Uterus (tissue), 4 donors: ENCODE measurements around the gene NLGN1. TPM values are rescaled to one million over a fixed set of nuclear protein-coding genes. Genes with fewer than 3 reads are reported as not detected.

Experiments used
- DNase-seq, 2 donors: peaks; one replicate each; pipeline ENCODE4 v3.0.0-alpha.2; 2019 to 2020
- H3K27ac ChIP-seq, 2 donors: fragments of 200-600 bp; sonication (generic); 1 replicate in 1 of 2; 2 replicates in 1 of 2; pipeline ENCODE4 v1.5.1; 2016 to 2018
- H3K27me3 ChIP-seq, 2 donors: fragments of 200-600 bp; sonication (generic); one replicate each; pipeline ENCODE4 v1.5.1; 2018 to 2019; ENCODE audit warnings: control low read depth in 1 of 2
- H3K36me3 ChIP-seq, 2 donors: fragments of 200-600 bp; sonication (generic); one replicate each; pipeline ENCODE4 v1.5.1; 2019; ENCODE audit warnings: control low read depth in 1 of 2
- H3K4me1 ChIP-seq, 2 donors: fragments of 200-600 bp; sonication (generic); one replicate each; pipeline ENCODE4 v1.5.1; 2018 to 2019; ENCODE audit warnings: control low read depth in 1 of 2
- H3K4me3 ChIP-seq, 2 donors: fragments of 200-600 bp; sonication (generic); 1 replicate in 1 of 2; 2 replicates in 1 of 2; pipeline ENCODE4 v1.5.1; 2018 to 2019; ENCODE audit warnings: mild to moderate bottlenecking in 1 of 2
- H3K9me3 ChIP-seq, 2 donors: fragments of 200-600 bp; sonication (generic); one replicate each; pipeline ENCODE4 v1.5.1; 2019; ENCODE audit warnings: control low read depth in 1 of 2
- CTCF ChIP-seq, 4 experiments: fragments of 200-600 bp in 2 of 4; fragments of 450-650 bp in 2 of 4; sonication (generic) in 2 of 4; IDR thresholded peaks; one replicate each; pipeline ENCODE4 v1.5.1; 2016 to 2019; ENCODE audit warnings: antibody characterized with exemption in 4 of 4, mild to moderate bottlenecking in 2 of 4, moderate library complexity in 1 of 4
- POLR2A ChIP-seq, 2 donors: fragments of 450-650 bp; IDR thresholded peaks; one replicate each; pipeline ENCODE4 v1.6.1; 2016; ENCODE audit warnings: antibody characterized with exemption in 2 of 2, mild to moderate bottlenecking in 1 of 2, moderate library complexity in 1 of 2
- intact Hi-C: fragments of 100-400 bp; cut with DNase I; formaldehyde crosslinking; loops from one replicate; pipeline ENCODE4 v1.15.1; 2023; ENCODE audit warnings: low total_unique reads
- total RNA-seq, 4 donors: library from RNA; depleted of rRNA in 3 of 4; stranded (reverse); fragments of >200 nt in 3 of 4; gene quantifications; one replicate each; pipeline versions ENCODE4 v1.1.0 to v1.2.4, GENCODE V29; 2014 to 2023
- donor health status: DM: yes; HTN: yes; CAD: no.

NLGN1 gene
- total RNA-seq, 4 donors from 2014 or later, result 3.6 to 44.8 (median 9.8) TPM

GRCh38 chr3:173463250-173463649, 65.7 kb downstream of the NLGN1 start:
- Histone ChIP-seq H3K27ac (no peak overlapping the region), H3K4me1 (no peaks in the 10 kb centered on the region), H3K4me3 (no peak overlapping the region), H3K36me3 (no peaks in the 10 kb centered on the region), H3K9me3 (no peaks in the 10 kb centered on the region), H3K27me3 (no peaks in the 10 kb centered on the region)
- intact Hi-C loops, result no loop called here
- DNase-seq, result no peak
- TF ChIP-seq CTCF (IDR thresholded peaks at IDR 0.05) (no peak), POLR2A (IDR thresholded peaks at IDR 0.05) (no peak)

DNA sequence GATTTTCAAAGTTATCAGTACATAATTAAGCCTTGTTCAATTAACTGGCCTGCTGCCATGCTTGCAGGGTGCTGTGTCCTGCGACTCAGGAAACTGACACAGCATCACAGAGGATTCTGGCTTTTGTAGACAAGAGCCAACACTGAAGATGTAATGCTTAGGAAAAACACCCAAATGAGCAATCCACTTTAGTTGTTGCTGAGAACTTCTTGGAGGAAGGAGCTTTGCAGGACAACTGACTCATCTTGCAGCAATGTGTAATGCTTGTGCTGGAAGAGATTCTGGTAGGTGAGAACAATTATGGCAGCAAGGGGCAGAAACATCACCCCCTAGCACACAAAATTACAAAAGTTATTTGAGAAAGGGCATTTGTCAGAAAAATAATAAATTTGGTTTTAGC, 67.6 kb downstream of the NLGN1 start:
- Histone ChIP-seq H3K4me3 (no peak overlapping the region), H3K27ac (no peak overlapping the region), H3K4me1 (no peaks in the 10 kb centered on the region), H3K36me3 (no peaks in the 10 kb centered on the region), H3K9me3 (no peaks in the 10 kb centered on the region), H3K27me3 (no peaks in the 10 kb centered on the region)
- no peak for DNase-seq
- intact Hi-C loops, result no loop called here
- TF ChIP-seq CTCF (IDR thresholded peaks at IDR 0.05) (no peak), POLR2A (IDR thresholded peaks at IDR 0.05) (no peak)

DNA sequence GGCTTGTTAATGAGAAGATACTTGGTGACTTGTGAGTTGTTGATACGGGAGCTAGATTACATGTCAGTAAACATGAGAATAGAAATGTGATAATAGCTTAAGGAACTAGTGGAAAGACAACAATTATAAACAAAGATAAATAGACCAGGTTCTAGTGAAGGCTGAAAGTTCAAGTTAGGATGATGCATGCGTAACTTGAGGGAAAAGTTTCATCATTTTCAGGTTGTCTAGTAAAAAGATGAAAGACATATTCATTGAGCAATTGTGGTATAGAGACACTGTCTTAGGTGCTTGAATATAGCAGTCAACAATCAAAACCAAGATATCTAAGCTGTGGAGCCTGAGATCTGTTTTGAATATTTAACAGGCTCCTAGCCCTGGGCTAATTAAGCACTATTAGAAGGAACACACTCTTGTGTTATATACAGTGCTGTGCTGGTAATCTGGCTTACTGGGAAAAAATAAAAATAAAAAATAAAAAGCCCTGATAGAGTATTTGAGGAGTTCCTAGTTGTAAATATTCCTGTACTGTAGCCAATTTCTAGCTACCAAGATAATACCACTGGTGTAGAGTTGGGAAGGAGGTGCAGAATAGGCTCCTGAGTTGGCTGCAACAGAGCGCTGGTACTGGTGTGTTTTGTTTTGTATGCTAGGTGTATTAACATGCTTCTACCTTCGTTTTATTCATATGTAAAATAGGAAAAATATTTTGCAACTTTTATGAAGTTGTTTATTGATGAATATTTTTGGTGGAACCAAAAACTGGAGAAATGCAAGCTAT, 68.5 kb downstream of the NLGN1 start:
- intact Hi-C loops, result no loop called here
- Histone ChIP-seq H3K4me1 (no peaks in the 10 kb centered on the region), H3K9me3 (no peaks in the 10 kb centered on the region), H3K27me3 (no peaks in the 10 kb centered on the region), H3K27ac (no peak overlapping the region), H3K4me3 (no peak overlapping the region), H3K36me3 (no peaks in the 10 kb centered on the region)
- no peak for DNase-seq
- TF ChIP-seq CTCF (IDR thresholded peaks at IDR 0.05) (no peak), POLR2A (IDR thresholded peaks at IDR 0.05) (no peak)

DNA sequence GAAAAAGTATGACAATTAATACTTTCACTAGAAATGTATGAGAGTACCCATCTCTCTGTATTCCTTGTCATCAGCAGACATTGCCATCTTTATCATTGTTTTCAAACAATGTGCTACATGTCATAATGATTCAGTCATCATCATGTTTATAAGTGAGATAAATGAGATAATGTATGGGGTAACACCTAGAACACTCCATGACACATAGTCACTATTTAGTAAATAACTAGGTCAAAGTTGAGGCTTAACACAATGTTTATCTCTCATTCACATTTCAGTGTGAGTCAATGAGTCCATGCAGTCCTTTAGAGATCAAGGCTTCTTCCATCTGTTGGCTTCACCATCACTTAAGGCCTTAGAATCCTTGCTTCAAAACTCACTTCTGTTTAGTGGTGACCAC, 70.0 kb downstream of the NLGN1 start:
- no peak overlapping the region for H3K27ac ChIP-seq
- no peak for DNase-seq
- no peak for TF ChIP-seq POLR2A (IDR thresholded peaks at IDR 0.05)
- TF ChIP-seq CTCF (IDR thresholded peaks at IDR 0.05), result no peak
- H3K9me3 ChIP-seq, result no peaks in the 10 kb centered on the region
- H3K27me3 ChIP-seq, result no peaks in the 10 kb centered on the region
- intact Hi-C loops, result no loop called here
- H3K4me1 ChIP-seq, result no peaks in the 10 kb centered on the region
- no peaks in the 10 kb centered on the region for H3K36me3 ChIP-seq
- H3K4me3 ChIP-seq, result no peak overlapping the region

DNA sequence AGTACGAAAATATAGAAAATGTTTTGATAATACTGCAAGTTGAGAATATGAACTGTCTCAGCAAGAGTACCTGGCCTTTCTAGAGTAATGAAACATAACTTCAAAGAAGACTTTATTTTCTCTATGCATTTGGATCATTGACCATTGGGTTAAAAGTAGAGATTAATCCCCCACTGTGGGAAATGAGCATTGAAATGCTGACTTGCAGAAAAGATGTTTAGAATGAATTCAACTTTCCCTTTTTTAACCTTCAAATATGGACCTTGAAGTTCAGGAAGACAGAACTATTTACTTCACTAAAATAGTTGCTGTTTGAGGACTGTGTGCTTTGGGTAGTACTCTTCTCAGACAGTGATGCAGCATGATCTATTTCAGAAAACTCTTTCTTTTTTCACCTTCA, 75.7 kb downstream of the NLGN1 start:
- no peaks in the 10 kb centered on the region for H3K9me3 ChIP-seq

More for the DNA sequence above, 75.7 kb downstream of the NLGN1 start:
- Histone ChIP-seq H3K4me1 (no peaks in the 10 kb centered on the region), H3K4me3 (no peak overlapping the region), H3K36me3 (no peaks in the 10 kb centered on the region), H3K27ac (no peak overlapping the region), H3K27me3 (no peaks in the 10 kb centered on the region)
- no peak for TF ChIP-seq CTCF (IDR thresholded peaks at IDR 0.05)
- TF ChIP-seq POLR2A (IDR thresholded peaks at IDR 0.05), result no peak
- intact Hi-C loops, result no loop called here
- DNase-seq, result no peak
